SIG-M5 (cell line): ENCODE measurements around the gene GALNT9.
"Not testable (repeated sequence)": the region's sequence is repeated elsewhere in the genome, so short reads cannot be mapped to it uniquely, and the experiment has no call there.

Source experiments
- DNase-seq: peaks from one replicate; lab custom pipeline; 2025; lab: John Stamatoyannopoulos, UW

Gene GALNT9

GRCh38 chr12:132312516-132312915 lies 16.9 kb downstream of the GALNT9 start:
- no peak for DNase-seq

GRCh38 chr12:132311201-132311915 lies 18.0 kb downstream of the GALNT9 start:
- DNase-seq = no peak

GRCh38 chr12:132310181-132311040 lies 19.0 kb downstream of the GALNT9 start:
- no peak for DNase-seq

GRCh38 chr12:132309596-132310086 lies 19.7 kb downstream of the GALNT9 start:
- no peak for DNase-seq

- no peak for DNase-seq
These were observed 20.4 kb downstream of the GALNT9 start for GRCh38 chr12:132308853-132309595.

- DNase-seq = no peak
These were observed 21.2 kb downstream of the GALNT9 start for GRCh38 chr12:132307976-132308852.

- DNase-seq = no peak
These were observed 22.6 kb downstream of the GALNT9 start for GRCh38 chr12:132306885-132307191.

GRCh38 chr12:132305991-132306884 lies 23.2 kb downstream of the GALNT9 start:
- DNase-seq = no peak

- DNase-seq = no peak
These were observed 23.8 kb downstream of the GALNT9 start for GRCh38 chr12:132305560-132305966.

GRCh38 chr12:132304866-132305265 lies 24.5 kb downstream of the GALNT9 start:
- not testable (repeated sequence) for DNase-seq

- DNase-seq = not testable (repeated sequence)
These were observed 25.5 kb downstream of the GALNT9 start for GRCh38 chr12:132303853-132304373.

- DNase-seq = no peak
These were observed 26.7 kb downstream of the GALNT9 start for GRCh38 chr12:132302466-132303358.

- no peak for DNase-seq
These were observed 28.3 kb downstream of the GALNT9 start for GRCh38 chr12:132300789-132301722.

GRCh38 chr12:132296063-132296462 lies 33.3 kb downstream of the GALNT9 start:
- DNase-seq = no peak

GRCh38 chr12:132295561-132295960 lies 33.8 kb downstream of the GALNT9 start:
- DNase-seq = not testable (repeated sequence)

- no peak for DNase-seq
These were observed 34.3 kb downstream of the GALNT9 start for GRCh38 chr12:132295101-132295526.

- no peak for DNase-seq
These were observed 35.0 kb downstream of the GALNT9 start for GRCh38 chr12:132294121-132295034.
